Astrocyte (in vitro differentiated cells and primary cell): Measurements from ENCODE around the gene ELP6.

Source experiments
- EZH2 ChIP-seq: IDR thresholded peaks from 2 replicates; pipeline ENCODE4 v1.6.1; 2012; ENCODE audit warnings: mild to moderate bottlenecking, low read length, inconsistent platforms; ENCODE audit not compliant: insufficient read depth
- TF ChIP-seq, protein P1 (sequence below): IDR thresholded peaks from 2 replicates; pipeline ENCODE4 v1.5.1; 2011; ENCODE audit warnings: low read depth, mild to moderate bottlenecking, inconsistent platforms, low read length, moderate library complexity; ENCODE audit not compliant: insufficient read depth

DNA sequence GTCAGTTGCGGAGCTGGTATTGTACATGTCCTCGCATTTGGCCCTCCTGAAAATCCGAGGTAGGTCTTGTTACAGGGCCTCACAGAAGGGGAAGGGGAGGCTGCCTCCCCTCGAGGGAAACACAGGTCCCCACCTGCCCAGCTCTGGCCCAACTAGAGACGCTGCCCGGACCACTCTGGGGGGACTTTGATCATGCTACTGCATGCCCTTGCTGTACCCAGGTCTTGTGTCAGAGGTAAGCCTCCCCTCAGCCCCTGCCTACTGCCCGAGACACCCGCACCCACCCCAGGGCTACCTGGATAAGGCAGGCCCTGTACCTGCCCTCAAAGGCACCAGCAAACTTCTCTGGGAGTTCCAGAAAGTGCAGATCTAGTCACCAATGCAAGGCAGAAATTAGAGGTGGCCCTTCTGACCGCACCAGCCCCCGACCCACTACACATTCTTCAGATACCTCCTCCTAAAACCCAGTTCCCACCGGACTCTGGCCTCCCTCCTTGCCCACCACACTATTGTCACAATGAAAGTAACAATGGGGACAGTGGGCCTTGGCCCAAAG is 36.8 kb downstream of the ELP6 start:
- TF ChIP-seq, protein P1, sequence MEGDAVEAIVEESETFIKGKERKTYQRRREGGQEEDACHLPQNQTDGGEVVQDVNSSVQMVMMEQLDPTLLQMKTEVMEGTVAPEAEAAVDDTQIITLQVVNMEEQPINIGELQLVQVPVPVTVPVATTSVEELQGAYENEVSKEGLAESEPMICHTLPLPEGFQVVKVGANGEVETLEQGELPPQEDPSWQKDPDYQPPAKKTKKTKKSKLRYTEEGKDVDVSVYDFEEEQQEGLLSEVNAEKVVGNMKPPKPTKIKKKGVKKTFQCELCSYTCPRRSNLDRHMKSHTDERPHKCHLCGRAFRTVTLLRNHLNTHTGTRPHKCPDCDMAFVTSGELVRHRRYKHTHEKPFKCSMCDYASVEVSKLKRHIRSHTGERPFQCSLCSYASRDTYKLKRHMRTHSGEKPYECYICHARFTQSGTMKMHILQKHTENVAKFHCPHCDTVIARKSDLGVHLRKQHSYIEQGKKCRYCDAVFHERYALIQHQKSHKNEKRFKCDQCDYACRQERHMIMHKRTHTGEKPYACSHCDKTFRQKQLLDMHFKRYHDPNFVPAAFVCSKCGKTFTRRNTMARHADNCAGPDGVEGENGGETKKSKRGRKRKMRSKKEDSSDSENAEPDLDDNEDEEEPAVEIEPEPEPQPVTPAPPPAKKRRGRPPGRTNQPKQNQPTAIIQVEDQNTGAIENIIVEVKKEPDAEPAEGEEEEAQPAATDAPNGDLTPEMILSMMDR, result no peak
- no peak for TF ChIP-seq EZH2
